Epidermal melanocyte (primary cell): ENCODE measurements around the gene TENT4B.
"Not testable (repeated sequence)": the region's sequence is repeated elsewhere in the genome, so short reads cannot be mapped to it uniquely, and the experiment has no call there.

Experiments
- DNase-seq: peaks from one replicate; pipeline ENCODE4 v3.0.0; 2011; ENCODE audit warnings: low spot score; ENCODE audit not compliant: insufficient read length

The TENT4B gene

DNA sequence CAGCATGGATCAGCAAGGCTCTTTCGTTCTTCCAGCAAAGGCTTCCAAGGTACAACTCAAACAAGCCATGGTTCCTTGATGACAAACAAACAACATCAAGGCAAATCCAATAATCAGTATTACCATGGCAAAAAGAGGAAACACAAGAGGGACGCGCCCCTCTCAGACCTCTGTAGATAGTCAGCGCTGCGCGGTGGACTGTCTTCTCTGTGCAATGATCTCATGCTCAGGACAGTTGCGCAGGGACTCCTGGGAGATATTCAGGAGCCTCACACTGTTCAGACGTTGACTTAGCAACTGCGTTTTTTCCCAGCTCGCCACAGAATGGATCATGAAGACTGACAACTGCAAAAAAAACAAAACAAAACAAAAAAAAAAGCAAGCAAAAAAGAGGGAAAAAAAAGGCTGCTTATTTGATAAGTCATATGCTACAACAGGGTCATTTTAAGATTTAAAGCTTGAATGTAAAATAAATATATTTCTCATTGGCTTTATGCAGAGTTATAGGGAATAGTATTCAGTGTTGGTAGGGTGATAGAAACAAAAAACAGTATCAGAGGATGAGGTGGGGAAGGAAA, 76.1 kb downstream of the TENT4B start:
- no peak for DNase-seq

DNA sequence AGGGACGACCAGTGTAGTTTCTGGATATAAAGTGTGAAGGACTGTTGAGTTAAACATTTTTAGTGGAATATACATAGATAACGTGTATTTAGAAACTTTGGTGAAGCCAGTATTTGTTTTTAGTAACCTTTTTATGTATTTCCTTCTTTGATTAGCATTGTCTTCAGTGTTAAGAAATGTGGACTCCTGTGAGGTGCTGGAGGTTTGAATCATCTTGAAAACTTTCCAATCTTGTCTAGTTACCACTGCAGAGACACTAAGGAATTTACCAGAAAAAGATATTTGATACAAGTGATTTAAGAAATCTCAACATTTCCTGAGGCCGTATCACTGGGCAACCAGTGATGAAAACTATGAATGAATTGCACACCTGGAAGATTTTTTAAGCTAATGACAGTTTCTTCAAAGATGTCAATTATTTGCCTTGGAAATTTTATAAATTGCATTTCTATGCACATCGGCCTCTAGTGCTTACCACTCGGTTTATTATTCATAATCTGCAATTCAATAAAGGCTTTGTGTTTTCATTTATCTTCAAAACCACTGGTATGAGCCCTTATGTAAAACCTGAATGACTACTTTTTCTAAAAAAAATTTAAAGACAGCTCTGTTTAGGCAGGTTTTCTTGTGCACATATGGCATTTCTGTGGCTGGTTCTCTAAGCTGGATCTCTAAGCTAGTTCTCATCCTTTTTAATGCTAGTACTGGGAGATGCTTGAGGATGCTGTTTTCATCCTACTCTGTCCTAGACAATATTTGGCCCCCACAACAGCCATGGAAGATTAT, 81.9 kb downstream of the TENT4B start:
- DNase-seq, result no peak

DNA sequence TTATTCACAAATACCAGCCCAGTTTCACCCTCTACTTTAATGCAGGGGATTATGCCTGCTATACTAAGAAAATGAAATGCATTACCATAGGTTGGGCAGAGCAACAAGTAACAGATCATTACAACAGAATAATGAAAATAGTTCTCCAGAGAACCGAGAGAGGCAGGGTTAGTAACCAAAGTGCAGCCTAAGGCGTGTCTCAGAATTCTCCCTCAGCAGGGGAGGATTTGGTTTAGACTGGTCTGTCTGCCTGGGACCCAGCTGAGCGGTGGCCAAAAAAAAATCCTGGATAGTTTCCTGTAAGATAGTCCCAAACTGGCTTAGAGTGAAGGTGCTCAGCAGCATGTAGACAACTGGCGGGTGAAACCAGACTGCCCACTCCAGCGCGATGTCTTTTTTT, 82.5 kb downstream of the TENT4B start:
- no peak for DNase-seq

DNA sequence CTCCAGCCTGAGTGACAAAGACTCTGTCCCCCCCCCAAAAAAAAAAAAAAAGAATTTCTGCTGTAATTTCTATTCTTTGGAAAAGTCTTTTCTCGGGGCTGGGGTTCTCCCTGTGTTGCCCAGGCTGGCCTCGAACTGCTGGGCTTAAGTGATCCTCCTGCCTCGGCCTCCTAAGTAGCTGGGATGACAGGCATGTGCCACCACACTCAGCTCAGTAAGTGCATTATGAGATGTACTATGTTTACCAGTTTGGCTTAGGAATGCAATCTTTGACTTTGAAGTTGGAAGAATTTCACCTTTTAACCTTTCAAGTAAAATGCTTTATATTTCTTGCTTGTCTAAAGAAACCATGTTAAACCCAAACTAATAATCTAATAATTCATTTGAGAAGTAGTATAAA, 85.2 kb downstream of the TENT4B start:
- no peak for DNase-seq

DNA sequence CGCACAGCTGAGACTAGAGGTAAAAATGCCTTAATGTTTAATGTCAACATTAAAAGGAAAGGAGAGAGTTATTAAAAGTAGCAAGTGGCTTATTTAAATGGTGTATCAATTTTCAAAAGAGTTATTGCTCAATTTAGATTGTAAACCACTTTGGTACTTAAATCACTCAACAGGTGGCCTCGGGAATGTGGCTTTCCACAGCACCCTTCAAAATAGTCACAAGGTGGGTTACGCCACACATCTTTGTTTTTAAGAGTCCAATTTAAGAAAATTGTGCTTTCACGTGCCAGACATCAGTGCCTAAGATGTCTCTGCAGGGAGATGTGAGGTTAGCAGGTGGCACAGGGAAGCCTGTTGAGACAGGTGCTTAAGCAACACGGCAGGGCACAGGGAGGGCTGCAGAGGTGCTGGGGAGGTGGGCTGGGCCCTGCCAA, 85.8 kb downstream of the TENT4B start:
- DNase-seq, result no peak

DNA sequence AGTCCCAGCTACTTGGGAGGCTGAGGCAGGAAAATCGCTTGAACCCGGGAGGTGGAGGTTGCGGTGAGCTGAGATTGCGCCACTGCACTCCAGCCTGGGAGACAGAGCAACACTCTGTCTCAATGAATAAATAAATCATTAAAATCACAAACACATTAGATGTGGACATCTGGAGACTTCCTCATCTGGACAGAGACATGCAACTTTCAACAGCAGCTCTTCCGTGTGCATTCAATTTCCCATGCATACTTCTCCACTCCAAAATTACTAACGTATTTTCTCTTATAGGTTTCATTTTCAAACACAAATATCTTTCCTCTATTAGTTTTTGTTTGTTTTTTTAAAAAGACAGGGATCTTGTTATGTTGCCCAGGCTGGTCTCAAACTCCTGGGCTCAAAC, 89.9 kb downstream of the TENT4B start:
- DNase-seq, result not testable (repeated sequence)

DNA sequence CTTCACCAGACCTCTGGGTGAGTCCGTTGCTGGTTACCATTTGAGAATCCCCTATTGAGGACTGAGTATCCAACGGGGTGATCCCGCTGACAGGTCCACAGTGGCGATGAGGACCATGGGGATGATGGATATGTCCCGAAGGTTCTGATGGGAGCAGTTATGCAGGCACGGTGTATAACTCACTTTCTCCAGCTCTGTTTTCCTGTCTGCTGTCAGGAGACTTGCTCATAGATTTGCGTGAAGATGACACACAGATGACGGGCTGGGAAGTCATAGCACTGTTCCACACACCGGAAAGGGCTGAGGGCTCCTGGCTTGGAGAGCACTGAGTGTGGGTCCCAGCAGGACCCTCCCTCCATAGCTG, 91.0 kb downstream of the TENT4B start:
- no peak for DNase-seq

DNA sequence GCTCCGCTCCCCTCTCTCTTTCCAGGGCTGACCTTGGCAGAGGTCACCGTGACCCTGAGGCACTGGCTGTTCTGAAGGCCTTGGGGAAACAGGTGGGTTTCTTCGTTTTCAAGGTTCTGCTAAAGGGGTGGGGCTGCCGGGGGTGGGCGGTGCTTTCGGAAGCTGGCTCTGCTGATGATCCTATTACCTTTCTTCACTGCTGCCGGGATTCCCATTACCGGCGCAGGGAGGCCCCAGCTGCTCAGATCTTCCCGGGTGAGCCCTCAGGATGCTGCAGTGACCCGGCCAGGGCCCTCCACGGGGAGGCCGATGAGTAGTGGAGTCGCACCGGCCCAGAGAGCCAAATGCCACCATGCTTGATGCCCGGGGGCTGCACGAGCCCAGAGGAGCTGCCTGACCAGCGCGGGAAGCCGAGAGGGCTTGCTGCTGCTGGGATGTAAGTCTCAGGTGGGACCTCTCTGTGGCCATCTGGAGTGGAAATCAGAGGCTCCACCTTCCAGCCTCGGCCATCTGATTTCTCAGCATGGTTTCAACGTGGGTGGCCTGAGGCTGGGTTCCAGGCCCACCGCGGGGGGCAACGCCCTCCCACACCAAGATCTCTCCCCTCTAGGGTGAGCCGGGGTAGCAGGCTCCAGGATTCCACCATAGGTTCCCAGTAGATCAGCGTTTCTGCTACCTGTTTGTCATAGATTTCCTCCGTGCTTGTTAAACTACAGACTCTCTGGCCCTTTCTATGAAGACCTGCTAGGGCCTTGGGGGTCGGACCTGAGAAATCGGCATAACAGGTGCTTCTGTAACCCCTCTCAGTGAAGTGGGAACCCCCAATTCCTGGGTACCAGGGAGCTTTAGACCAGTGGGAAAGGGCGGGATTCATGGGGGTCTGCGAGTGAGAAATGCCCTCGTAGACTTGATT, 91.7 kb downstream of the TENT4B start:
- no peak for DNase-seq

DNA sequence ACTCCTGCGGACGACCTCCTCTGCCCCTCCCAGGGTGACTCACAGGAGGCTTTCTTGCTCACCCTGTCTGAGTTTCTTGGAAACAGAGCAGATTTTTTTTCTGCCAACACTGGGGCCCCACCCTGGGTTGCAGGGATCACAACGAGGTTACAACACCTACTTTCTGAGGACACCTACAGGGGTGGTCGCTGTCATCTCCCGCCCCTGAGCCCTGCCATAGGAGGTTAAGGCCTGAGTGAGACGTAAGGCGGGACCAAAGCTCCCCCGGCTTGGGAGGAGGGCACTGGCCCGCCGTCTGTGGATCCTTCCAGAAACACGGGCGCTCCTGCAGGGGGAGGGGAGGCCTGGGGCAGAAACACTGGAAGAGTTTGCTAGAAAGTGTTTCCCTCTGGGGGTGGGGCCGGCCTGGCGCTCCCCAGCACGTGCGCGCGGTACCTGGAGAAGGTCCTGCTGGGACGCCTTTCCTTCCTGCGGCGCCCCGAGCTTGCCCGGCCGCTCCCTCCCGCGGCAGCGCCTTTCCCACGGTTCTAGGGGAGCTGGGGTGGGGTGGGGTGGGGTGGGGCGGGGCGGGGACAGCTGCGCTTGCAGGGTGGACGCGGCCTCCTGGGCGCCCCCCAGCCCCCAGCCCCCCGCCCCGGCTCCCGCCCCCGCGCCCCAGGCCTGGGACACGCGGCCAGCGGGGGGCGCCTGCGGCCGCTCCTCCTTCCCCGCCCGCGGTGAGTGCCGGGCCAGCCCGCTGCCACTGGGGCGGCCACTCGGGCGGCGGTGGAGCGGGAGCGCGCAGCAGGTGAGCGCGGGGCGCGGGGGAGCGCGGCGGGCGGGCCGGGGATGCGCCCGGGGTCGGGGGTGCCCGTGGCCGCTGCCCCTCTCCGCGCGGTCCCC, 92.6 kb downstream of the TENT4B start:
- DNase-seq, result peak; percentile 50

DNA sequence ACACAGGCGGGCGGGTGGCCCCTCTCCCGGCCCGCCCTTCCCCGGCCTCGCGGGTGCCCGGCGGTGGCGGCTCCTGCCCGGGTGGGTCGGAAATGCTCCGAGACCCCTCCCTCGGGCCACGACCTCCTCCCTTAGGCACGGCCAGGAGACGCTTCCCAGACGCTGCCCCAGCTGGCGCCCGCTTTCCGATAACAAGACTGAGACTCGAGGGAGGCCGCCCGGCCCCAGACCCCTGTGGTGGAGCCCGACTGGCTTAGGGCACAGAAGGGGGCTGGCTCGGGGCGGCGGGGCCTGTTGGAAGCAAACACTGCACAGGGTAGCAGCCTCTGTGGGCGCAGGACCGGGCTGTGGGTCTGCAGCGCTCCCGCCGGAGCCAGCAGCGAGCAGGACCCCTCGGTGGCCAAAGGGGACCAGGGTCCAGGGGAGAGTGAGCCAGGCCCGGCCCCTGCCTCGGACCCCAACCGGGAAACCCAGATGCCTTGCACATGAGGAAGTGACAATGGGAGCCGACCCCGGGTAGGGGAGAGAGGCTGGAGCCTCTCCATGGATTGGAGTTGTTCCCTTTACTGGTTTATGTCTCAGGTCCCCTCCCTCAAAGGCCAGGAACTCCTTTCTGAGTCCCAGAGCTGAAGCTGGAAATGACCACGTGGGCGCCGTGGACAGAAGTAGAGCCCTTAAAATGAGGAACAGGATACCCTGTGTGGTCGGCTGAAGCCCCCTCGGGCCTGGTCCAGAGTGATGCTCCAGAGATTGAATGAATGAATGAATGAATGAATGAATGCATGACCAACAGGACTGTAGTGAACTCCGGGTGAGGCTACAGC, 93.4 kb downstream of the TENT4B start:
- no peak for DNase-seq

DNA sequence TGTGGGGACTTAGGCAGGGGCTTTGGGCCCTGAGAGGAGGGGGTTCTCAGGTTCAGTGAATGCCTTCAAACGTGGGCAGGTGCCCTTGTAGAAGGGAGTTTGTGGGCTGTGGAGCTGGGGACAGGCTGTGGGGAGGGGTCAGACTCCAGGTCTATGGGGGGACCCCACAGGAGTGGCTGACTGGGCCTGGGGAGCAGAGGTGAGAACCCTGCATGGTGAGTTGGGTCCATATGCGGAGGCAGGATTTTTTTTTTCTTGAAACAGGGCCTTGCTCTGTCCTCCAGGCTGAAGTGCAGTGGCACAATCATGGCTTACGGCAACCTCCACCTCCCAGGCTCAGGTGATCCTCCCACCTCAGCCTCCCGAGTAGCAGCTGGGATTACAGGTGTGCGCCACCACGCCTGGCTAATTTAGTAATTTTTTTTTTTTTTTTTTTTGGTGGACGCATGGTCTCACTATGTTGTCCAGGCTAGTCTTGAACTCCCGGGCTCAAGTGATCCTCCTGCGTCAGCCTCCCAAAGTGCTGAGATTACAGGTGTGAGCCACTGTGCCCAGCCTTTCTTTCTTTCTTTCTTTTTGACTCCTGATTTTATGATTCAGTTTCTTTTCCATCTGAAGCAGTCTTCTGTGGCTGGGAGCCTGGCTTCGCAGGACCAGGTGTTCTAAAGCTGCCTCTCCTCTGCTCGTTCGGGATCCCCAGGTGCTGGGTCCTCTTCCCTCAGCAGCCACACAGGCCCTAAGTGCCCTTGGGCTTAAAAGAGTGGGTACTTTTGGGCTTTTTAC, 94.2 kb downstream of the TENT4B start:
- DNase-seq, result no peak

DNA sequence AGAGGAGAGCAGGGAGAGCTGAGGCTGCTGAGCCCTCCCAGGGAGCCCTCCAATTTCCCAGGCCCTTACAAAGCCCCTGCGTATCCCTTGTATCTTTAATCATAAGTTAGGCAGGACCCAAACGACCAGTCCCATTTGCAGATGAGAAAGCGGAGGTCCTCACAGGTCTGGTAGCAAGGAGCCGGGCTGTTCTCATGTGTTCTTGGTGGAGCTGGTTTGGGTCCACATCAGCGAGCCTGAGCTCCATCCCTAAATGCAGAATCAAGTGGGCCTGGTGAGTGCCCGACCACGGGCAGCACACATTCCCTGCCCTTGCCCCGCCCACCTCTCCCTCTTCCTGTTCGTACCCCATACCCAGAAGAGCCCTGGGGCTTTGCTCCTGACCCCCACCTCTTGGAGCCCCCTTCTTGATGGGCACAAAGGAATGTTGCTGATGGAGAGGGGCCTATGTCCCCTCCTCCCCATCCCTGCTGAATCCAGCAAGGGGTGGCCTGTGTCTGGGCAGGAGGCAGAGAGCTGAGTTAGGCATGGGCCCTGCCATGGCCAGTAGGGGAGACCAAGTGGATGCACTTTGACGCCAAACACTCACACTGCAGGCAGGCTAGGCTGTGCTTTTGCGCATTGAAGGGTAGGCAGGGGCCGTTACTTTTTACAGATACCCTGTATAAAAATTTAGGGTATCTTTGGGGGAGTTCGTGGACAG, 95.0 kb downstream of the TENT4B start:
- DNase-seq, result no peak

DNA sequence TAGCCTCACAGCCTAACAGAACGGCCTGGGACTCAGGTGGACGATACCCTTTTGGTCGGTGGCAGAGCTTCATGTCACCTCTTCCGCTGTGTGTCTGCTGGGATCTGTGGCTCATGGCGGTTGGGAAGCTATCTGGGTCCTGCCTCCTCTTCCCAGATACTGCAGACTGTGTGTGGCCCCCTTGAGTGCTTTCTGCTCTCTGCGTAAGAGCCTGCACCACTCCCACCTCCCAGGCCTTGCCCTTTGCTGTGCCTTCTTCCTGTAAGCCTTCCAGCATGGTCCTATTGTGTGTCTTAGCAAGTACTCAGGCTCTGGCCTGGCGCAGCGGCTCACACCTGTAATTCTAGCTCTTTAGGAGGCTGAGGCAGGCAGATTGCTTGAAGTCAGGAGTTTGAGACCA, 95.7 kb downstream of the TENT4B start:
- DNase-seq, result no peak

DNA sequence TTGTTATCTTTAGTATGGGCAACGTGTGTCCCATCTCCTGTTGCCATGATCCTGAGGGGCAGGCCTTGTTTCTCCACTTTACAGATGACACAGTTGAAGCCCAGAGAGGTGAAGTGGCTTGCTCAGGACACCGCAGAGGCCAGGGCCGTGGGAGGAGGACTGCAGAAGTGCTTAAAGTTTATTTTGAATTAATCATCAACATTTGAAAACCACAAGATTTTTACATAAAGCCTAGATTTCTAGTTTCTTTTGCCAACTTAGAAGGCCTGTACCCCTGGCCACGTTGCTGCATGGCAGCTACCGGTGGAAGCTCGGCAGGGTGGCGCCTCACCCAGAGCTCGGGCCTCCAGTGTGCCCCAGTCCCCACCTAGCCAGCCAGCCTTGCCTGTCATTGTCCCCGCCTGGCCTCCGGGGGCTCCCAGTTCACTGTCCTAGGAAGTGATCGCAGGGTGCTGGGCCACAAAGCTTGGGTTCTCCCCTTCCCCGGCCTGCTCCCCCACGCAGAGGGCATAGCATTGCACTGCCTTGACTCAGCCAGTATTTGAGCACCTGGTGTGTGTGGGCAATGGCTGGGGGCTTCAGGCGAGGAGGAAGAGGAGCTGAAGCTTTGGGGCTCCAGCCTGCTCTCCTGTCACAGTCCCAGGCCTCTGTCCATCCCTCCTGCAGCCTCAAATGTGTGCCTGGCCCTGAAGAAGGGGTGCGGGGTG, 98.4 kb downstream of the TENT4B start:
- DNase-seq, result no peak

DNA sequence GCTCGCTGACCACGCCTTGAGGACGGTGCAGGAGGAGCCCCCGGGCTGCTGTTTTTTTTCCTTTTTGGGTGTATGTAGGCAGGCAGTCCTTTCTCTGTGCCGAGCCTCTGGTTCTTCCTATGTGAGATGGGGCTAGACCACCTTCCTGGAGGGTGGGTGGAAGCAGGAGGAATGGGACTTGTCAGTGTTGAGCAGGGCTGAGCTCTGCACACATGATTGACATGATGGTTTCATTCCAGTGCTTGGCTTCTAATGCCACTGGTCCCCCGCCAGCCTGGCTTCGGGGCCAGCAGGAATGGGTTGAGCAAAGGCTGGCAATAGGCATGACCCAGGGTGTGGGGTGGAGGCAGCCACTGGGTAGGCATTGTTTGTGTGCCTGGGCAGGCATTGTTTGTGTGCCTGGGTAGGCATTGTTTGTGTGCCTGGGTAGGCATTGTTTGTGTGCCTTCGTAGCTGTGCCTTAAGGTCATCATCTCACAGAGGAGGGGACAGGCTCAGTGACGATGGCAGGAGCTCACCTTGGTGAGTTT, 99.0 kb downstream of the TENT4B start:
- no peak for DNase-seq

DNA sequence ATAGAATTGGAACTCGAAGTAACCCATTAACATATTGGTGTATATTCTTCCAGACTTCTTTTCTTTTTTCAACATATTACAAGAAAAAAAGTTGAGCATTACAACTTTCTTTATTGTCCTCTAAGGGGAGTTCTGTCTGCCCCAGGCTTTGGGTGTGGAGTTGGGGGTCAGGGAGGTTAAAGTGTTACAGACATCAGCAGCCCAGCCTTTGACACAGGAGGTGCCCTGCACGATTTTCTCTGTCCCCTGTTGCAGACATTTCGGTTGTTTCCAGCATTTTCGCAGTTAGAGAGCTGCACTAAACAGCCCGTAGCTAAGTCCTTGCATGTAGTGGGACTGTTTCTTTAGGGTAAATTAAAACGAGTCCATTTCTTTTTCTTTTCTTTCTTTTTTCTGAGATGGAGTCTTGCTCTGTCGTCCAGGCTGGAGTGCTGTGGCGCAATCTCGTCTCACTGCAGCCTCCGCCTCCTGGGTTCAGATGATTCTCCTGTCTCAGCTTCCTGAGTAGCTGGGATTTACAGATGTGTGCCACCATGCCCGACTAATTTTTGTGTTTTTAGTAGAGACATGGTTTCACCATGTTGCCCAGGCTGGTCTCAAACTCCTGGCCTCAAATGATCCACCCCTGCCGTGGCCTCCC, 99.9 kb downstream of the TENT4B start:
- no peak for DNase-seq

DNA sequence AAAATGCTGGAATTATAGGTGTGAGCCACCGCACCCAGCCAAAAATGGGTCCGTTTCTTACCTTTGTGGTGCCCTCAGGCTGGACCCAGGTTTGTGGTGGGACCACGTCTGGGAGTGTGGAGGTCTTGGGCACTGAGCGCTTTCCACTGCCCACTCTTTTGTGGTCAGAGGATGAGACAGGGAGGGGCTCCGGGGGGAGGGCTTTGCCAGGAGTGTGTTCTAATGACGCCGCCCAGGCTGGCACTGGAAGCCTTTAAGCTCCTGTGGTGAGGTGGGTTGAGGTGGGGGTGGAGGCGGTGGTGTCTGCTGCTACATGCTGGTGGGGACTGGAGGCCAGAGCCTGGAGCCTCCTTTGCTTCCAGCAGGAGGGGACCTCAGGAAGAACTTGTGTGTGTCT, 100.4 kb downstream of the TENT4B start:
- no peak for DNase-seq

DNA sequence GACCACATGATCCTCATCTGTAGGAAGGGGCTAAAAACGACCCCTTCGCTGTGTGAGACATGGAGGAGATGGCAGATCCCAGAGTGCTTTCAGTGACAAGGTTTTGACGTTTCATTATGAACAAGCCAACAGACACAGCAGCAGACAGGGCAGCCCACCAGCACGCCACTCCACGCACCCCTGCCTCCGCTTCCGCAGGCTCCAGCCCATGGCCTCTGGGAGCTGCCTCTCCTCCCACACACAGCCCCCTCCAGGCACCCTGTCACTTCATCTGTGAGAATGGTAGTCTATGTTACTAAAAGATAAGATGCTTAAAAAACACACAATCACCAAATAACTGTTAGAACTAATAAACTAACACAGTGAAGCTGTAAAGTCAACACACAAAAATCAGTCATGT, 101.0 kb downstream of the TENT4B start:
- no peak for DNase-seq
